B cell (primary cell): ENCODE measurements around the gene PARP8. TPM values are rescaled to one million over a fixed set of nuclear protein-coding genes. Genes with fewer than 3 reads are reported as not detected.

Source experiments
- ATAC-seq: fragments of 200-7000 bp; cut with Tn5 transposase; one replicate; pipeline ENCODE4 v1.10.0; 2021; ENCODE audit warnings: low read depth, mild to moderate bottlenecking, moderate number of reproducible peaks, moderate library complexity
- CTCF ChIA-PET: fragments of 350-600 bp; sonication (Branson Sonifier 250); formaldehyde crosslinking; loops from one replicate; lab custom pipeline; 2021; ENCODE audit warnings: antibody characterized with exemption, inconsistent platforms; lab: Charles Lee
- POLR2A ChIA-PET: fragments of 350-600 bp; sonication (Branson Sonifier 250); formaldehyde crosslinking; loops from one replicate; lab custom pipeline; 2021; ENCODE audit warnings: antibody characterized with exemption; lab: Charles Lee
- DNase-seq: peaks from one replicate; pipeline ENCODE4 v3.0.0; 2013
- H2AFZ ChIP-seq: 2 replicates; pipeline ENCODE4 v1.6.1; 2012; ENCODE audit warnings: mild to moderate bottlenecking, low read depth, low read length; ENCODE audit not compliant: insufficient read depth, poor library complexity, severe bottlenecking
- H3K27ac ChIP-seq, 2 donors: 1 replicate in 1 of 2; 2 replicates in 1 of 2; pipeline ENCODE4 v1.5.1; 2012 to 2013; ENCODE audit warnings: low read length in 2 of 2, mild to moderate bottlenecking in 2 of 2, moderate library complexity in 1 of 2
- H3K27me3 ChIP-seq, 4 experiments: fragments of 200-600 bp in 1 of 4; sonication (generic) in 1 of 4; replicated peaks in 1 of 4; 1 replicate in 2 of 4; 2 replicates in 2 of 4; pipeline versions ENCODE4 v1.6.1 to v1.7.0; 2013 to 2016; ENCODE audit warnings: low read length in 3 of 4, mild to moderate bottlenecking in 2 of 4, mixed read lengths in 1 of 4, moderate library complexity in 1 of 4; ENCODE audit not compliant: insufficient read depth in 4 of 4, control insufficient read depth in 3 of 4; ENCODE audit errors: control extremely low read depth in 1 of 4
- H3K36me3 ChIP-seq, 2 experiments: replicated peaks in 1 of 2; 1 replicate in 1 of 2; 2 replicates in 1 of 2; pipeline versions ENCODE4 v1.6.1 to v1.7.1; 2013; ENCODE audit warnings: low read length in 1 of 2; ENCODE audit not compliant: insufficient read depth in 2 of 2, control insufficient read depth in 1 of 2; ENCODE audit errors: control extremely low read depth in 1 of 2, extremely low read depth in 1 of 2
- H3K4me1 ChIP-seq, 2 donors: fragments of 200-600 bp in 1 of 2; sonication (generic) in 1 of 2; 1 replicate in 1 of 2; 2 replicates in 1 of 2; pipeline versions ENCODE4 v1.5.1 to v1.6.1; 2013 to 2017; ENCODE audit warnings: low read length in 2 of 2; ENCODE audit not compliant: control insufficient read depth in 2 of 2, insufficient read depth in 2 of 2
- H3K4me2 ChIP-seq: replicated peaks from 2 replicates; pipeline ENCODE3; 2012; ENCODE audit warnings: mild to moderate bottlenecking, low read depth, low read length; ENCODE audit not compliant: poor library complexity, severe bottlenecking
- H3K4me3 ChIP-seq, 5 experiments: fragments of 200-600 bp in 1 of 5; sonication (generic) in 1 of 5; 1 replicate in 3 of 5; 2 replicates in 2 of 5; pipeline versions ENCODE4 v1.5.1 to v1.7.0; 2011 to 2016; ENCODE audit warnings: low read length in 4 of 5, mild to moderate bottlenecking in 4 of 5, low read depth in 2 of 5, control low read depth in 1 of 5, moderate library complexity in 1 of 5; ENCODE audit not compliant: insufficient read depth in 1 of 5; ENCODE audit errors: control extremely low read depth in 1 of 5, extremely low read depth in 1 of 5
- H3K79me2 ChIP-seq: fragments of 200-600 bp; sonication (generic); one replicate; pipeline ENCODE4 v1.6.0; 2016; ENCODE audit warnings: low read length; ENCODE audit not compliant: control insufficient read depth, insufficient read depth
- H3K9ac ChIP-seq: fragments of 200-600 bp; sonication (generic); 2 replicates; pipeline ENCODE4 v1.6.1; 2017; ENCODE audit warnings: mild to moderate bottlenecking, low read length, moderate library complexity
- H3K9me3 ChIP-seq, 3 donors: one replicate each; pipeline versions ENCODE4 v1.6.1 to v1.7.1; 2013; ENCODE audit warnings: low read length in 2 of 3; ENCODE audit not compliant: control insufficient read depth in 2 of 3, insufficient read depth in 1 of 3; ENCODE audit errors: control extremely low read depth in 1 of 3
- H4K20me1 ChIP-seq: 2 replicates; pipeline ENCODE4 v1.6.0; 2012; ENCODE audit warnings: mild to moderate bottlenecking, low read length; ENCODE audit not compliant: insufficient read depth, control insufficient read depth, poor library complexity, severe bottlenecking
- H3K27ac Mint-ChIP-seq: one replicate; pipeline ENCODE4 v1.8.0; 2021; ENCODE audit warnings: mixed read lengths
- H3K27me3 Mint-ChIP-seq: one replicate; pipeline ENCODE4 v1.8.0; 2021; ENCODE audit warnings: mixed read lengths
- H3K4me1 Mint-ChIP-seq: one replicate; pipeline ENCODE4 v1.8.0; 2021; ENCODE audit warnings: mixed read lengths
- H3K4me3 Mint-ChIP-seq: one replicate; pipeline ENCODE4 v1.8.0; 2021; ENCODE audit warnings: mixed read lengths
- H3K9me3 Mint-ChIP-seq: one replicate; pipeline ENCODE4 v1.8.0; 2022; ENCODE audit warnings: mixed read lengths; ENCODE audit not compliant: insufficient read depth
- EZH2 ChIP-seq: IDR thresholded peaks from 2 replicates; pipeline ENCODE4 v1.6.1; 2012; ENCODE audit warnings: borderline replicate concordance, low read depth, mild to moderate bottlenecking, moderate library complexity, low read length; ENCODE audit not compliant: insufficient read depth, poor library complexity, severe bottlenecking
- WGBS: methylation state at CpG from one replicate; pipeline ENCODE4 v1.1.5; 2013; ENCODE audit warnings: missing lambda C conversion rate; ENCODE audit not compliant: insufficient coverage; 5-methylcytosine and 5-hydroxymethylcytosine counted together
- intact Hi-C: fragments of 100-400 bp; cut with micrococcal nuclease; formaldehyde crosslinking; loops from one replicate; pipeline ENCODE4 v1.10.0; 2022
- polyA plus RNA-seq: library from polyadenylated mRNA; depleted of rRNA; stranded (reverse); fragments of >200 nt; gene quantifications from 2 replicates; pipeline ENCODE4 v1.2.3, GENCODE V29; 2012
- total RNA-seq, 2 donors: library from RNA; stranded (reverse); fragments of 120-200 nt in 1 of 2; gene quantifications; 1 replicate in 1 of 2; 2 replicates in 1 of 2; pipeline versions ENCODE4 v1.2.3 to v1.2.4, GENCODE V29; 2013 to 2022
- TF ChIP-seq, protein P1 (sequence below): fragments of 200-600 bp; IDR thresholded peaks from one replicate; pipeline ENCODE4 v1.8.0; 2022; ENCODE audit warnings: antibody characterized with exemption, mild to moderate bottlenecking

Gene PARP8
- total and polyA plus RNA-seq, 2 donors (not counting 1 experiment from before 2014, with no cell fraction given) = 36.2 to 83.6 TPM

DNA sequence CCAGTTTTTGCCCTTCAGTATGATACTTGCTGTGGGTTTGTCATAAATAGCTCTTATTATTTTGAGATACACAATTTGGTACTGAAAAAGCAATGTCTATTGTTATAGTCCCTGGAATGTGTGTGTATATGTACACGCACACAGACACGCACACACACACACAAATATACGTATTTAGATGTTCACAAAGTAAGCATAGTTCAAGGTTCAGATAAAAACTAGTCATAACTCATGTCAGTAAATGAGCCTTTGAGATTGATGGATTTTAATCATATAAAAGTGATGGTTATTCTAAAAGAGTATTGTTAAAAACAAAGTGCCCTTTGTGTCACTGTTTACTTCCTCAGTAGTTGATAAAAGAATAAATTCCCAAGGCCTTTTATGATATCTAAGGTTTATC lies 147.3 kb downstream of the PARP8 start:
- Histone ChIP-seq H3K9me3 (peaks cover 0 to 2% (median 0%) of the 10 kb centered on the region in 3 donors), H3K4me1 (no peaks in the 10 kb centered on the region), H3K36me3 (peaks cover 13 to 25% of the 10 kb centered on the region in 2 experiments), H4K20me1 (no peaks in the 10 kb centered on the region), H3K9ac (no peak overlapping the region), H3K4me3 (no peak overlapping the region), H3K27me3 (no peaks in the 10 kb centered on the region), H2AFZ (no peak overlapping the region), H3K79me2 (no peaks in the 10 kb centered on the region), H3K27ac (no peak overlapping the region), H3K4me2 (no peak overlapping the region)
- intact Hi-C loops = no loop called here
- no peak for ATAC-seq
- no peak for DNase-seq
- no peak overlapping the region for H3K4me3 Mint-ChIP-seq
- H3K27ac Mint-ChIP-seq = no peak overlapping the region
- no peaks in the 10 kb centered on the region for H3K4me1 Mint-ChIP-seq
- ChIA-PET CTCF (no interaction called here), POLR2A (no interaction called here)
- TF ChIP-seq, protein P1, sequence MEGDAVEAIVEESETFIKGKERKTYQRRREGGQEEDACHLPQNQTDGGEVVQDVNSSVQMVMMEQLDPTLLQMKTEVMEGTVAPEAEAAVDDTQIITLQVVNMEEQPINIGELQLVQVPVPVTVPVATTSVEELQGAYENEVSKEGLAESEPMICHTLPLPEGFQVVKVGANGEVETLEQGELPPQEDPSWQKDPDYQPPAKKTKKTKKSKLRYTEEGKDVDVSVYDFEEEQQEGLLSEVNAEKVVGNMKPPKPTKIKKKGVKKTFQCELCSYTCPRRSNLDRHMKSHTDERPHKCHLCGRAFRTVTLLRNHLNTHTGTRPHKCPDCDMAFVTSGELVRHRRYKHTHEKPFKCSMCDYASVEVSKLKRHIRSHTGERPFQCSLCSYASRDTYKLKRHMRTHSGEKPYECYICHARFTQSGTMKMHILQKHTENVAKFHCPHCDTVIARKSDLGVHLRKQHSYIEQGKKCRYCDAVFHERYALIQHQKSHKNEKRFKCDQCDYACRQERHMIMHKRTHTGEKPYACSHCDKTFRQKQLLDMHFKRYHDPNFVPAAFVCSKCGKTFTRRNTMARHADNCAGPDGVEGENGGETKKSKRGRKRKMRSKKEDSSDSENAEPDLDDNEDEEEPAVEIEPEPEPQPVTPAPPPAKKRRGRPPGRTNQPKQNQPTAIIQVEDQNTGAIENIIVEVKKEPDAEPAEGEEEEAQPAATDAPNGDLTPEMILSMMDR = no peak
- TF ChIP-seq EZH2 = no peak
- no CpG with 5 or more reads among the region's 3 CpGs for whole genome bisulfite sequencing
- H3K9me3 Mint-ChIP-seq = no peaks in the 10 kb centered on the region
- no peaks in the 10 kb centered on the region for H3K27me3 Mint-ChIP-seq

DNA sequence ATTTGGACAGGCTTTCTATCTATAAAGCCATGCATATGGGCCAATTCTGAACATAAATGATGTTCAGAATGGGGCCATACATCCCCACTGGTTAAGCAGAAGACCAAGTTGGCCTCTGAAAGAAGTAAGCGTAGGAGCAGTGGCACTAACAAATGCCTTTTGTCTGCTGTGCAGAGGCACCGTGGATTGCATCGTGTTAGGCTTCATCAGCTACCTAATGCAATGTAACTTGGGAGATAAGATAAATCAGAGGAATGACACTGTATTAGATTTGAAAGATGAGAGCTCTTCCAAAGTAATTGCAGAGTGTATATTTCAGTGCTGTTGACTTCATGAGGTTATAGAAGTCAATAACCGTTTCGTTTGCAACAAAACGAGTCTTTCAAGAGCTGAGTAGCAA lies 148.1 kb downstream of the PARP8 start:
- DNase-seq = no peak
- peaks cover 0 to 2% (median 0%) of the 10 kb centered on the region in 3 donors for H3K9me3 ChIP-seq
- no peak for ATAC-seq
- Mint-ChIP-seq H3K27ac (no peak overlapping the region), H3K4me1 (no peaks in the 10 kb centered on the region), H3K9me3 (no peaks in the 10 kb centered on the region), H3K27me3 (no peaks in the 10 kb centered on the region), H3K4me3 (no peak overlapping the region)
- no peaks in the 10 kb centered on the region for H3K4me1 ChIP-seq
- 100% methylated on average over 3 of the region's 6 CpGs for WGBS
- H3K27ac ChIP-seq = no peak overlapping the region
- no peak for TF ChIP-seq EZH2
- ChIA-PET CTCF (no interaction called here), POLR2A (no interaction called here)
- no peak overlapping the region for H3K4me3 ChIP-seq
- H3K9ac ChIP-seq = no peak overlapping the region
- H3K79me2 ChIP-seq = no peaks in the 10 kb centered on the region
- no peak overlapping the region for H3K4me2 ChIP-seq
- intact Hi-C loops = no loop called here
- H4K20me1 ChIP-seq = no peaks in the 10 kb centered on the region
- no peaks in the 10 kb centered on the region for H3K27me3 ChIP-seq
- H2AFZ ChIP-seq = no peak overlapping the region
- peaks cover 13 to 28% of the 10 kb centered on the region in 2 experiments for H3K36me3 ChIP-seq
